Activated CD4-positive, alpha-beta T cell treated with anti-CD3 and anti-CD28 coated beads, Interleukin-2, Interleukin-6, amounts not matched to agents 100 ng/mL and 50 ng/mL, durations not matched to agents 16 hours and 8 hours (primary cell): Measurements from ENCODE around the gene PYGO2.

Experiments
- DNase-seq: peaks from one replicate; pipeline ENCODE4 v3.0.0-alpha.2; 2020

Gene PYGO2, protein sequence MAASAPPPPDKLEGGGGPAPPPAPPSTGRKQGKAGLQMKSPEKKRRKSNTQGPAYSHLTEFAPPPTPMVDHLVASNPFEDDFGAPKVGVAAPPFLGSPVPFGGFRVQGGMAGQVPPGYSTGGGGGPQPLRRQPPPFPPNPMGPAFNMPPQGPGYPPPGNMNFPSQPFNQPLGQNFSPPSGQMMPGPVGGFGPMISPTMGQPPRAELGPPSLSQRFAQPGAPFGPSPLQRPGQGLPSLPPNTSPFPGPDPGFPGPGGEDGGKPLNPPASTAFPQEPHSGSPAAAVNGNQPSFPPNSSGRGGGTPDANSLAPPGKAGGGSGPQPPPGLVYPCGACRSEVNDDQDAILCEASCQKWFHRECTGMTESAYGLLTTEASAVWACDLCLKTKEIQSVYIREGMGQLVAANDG

DNA sequence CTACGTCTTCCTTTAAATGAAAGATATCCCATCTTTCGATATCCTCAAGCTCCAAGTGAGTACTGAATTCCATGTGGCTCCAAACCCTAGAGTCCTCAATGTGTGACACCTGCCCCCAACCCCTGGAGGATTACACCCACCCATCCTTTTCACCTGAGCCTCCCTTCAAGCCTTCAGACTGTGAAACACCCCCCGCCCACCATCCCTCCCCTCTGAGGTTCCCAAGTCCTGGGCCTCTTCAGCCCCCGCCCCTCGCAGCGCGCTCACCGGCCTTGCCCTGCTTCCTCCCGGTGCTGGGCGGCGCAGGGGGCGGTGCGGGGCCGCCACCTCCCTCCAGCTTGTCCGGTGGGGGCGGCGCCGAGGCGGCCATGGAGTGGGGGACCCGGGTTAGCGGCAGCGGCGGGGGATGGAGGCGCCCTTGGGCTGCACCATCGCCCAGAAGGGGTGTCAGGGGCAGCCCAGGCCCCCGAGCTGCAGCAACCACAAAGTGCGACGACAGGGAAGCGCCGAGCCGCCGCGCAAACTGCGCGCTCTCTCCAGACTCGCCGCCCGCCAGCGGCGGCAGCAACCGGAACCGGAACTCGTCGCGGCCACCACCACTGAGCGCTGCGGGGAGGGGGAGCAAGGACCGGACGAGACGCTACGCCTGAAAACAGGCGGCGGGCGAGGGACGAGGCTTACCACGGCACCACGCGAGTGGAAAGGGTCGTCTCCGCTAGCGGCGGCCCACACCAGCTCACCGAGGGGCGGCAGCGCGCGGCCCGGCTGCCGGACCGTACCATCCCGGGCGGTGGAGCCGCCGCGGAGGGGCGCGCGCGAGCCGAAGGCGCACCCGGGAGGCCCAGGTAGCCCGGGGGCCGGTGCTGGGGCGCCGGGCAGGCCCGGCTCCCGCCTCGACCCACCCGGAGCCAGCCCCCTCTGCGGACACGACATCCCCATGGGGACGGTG, at the start of gene PYGO2:
Gene PYGO2 (minus strand): TSS at position 576 of the 949 bp plus-strand sequence. CDS start 206 bp downstream, at position 370.
- DNase-seq, result peak; percentile 88

- no peak for DNase-seq
These were observed 49.4 kb upstream of the PYGO2 start for GRCh38 chr1:155011004-155011416.

GRCh38 chr1:155010211-155010918, 48.8 kb upstream of the PYGO2 start:
- peak; percentile 74 for DNase-seq

GRCh38 chr1:155009742-155010141, 48.2 kb upstream of the PYGO2 start:
- no peak for DNase-seq

DNA sequence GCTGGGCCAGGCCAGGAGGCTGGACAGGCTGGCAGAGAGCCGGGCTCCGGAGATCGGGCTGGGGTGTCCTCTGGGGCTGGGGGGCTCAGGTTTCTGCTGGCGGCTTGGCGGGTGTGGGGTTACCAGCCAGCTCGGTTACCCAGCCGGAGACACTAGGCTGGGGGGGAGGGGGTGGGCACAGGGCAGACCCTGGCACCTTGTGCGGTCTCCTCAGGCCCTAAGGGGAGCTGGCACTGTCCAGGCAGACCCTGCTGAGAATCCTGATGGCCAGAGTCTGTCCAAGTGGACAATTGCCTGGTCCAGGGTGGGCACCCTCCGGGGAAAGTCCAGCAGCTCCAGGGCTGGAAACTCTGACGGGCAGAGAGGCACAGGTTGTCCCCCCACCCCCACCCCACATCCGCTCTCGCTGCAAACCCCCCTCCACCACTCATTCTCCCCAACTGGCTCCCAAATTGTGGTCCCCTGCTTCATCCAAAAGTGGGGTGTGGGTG, 47.7 kb upstream of the PYGO2 start:
- DNase-seq, result peak; percentile 54

GRCh38 chr1:155008015-155008941, 46.7 kb upstream of the PYGO2 start:
- peak; percentile 88 for DNase-seq

DNA sequence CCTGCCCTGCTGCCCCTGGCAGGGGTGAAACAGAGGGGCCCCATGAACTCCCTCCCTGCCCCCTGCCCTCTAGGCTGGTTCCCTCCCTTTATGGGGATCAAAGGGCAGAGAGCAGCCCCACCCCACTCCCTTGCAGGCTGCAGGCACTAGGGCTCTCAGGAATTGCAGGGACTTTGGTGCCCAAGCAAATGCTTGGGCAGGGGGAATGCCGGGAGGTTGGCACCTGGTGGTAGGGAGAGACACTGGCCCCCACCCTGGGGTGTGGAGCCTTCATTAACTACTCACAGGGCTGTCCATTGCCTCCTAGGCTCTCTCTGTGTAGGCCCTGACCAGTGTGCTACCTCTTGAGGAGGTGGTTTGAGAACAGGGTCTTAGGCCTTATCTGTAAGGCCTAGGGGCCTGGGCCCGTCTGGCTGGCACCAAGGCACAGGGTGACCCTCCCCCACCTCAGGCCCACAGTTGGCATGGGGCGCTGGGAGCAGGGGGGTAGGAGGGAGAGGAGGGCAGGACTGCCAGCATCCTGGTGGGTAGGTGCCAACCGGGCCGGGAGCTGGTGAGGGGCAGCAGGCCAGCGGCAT, 45.8 kb upstream of the PYGO2 start:
- no peak for DNase-seq

GRCh38 chr1:155006601-155007101, 45.1 kb upstream of the PYGO2 start:
- DNase-seq, result peak; percentile 77

DNA sequence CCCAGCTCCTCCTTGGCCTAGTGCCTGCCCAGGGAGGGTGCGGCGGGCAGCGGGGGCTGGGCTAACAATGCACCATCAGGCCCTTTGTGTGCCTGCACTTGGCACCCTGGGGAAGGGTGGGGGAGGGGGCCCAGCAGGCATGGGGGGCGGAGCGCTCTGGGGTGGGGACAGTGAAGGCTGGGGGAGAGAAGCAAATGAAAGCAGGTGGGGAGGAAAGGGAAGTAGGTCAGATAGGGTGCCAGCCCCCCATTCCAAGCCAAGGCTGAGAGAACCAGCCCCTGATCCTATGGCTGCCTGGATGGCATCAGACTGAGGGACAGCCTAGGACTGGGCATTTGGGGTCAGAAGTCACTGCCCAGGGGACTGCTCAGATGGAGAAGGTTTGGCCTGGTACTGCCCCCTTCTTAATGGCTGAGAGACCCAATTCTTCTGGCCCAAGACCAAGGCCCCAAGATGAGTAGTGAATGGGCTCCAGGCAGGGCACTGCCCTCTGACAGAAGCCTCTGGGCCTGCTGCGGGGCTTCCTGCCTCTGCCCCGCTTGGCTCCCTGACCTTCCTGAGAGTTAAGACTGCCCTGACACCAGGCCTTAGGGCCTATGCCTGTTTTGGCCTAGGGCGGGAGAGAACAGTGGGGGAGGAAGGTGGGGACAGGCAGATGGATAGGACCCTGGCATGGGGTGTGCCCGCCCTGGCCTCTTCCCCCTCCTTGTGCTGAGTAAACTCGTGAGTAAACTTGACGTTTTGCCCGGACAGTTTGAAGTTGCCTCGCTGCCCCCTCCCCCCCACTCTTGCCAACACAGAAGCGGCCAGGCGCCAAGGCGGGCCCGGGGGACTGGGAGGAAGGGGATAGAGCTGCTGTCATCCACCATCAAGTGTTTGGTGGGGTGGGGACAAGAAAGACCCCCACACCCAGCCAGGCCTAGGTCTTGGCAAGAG, 43.8 kb upstream of the PYGO2 start:
- peak; percentile 58 for DNase-seq

GRCh38 chr1:155004352-155005075, 42.9 kb upstream of the PYGO2 start:
- DNase-seq, result no peak

GRCh38 chr1:155003766-155004351, 42.3 kb upstream of the PYGO2 start:
- peak; percentile 45 for DNase-seq

DNA sequence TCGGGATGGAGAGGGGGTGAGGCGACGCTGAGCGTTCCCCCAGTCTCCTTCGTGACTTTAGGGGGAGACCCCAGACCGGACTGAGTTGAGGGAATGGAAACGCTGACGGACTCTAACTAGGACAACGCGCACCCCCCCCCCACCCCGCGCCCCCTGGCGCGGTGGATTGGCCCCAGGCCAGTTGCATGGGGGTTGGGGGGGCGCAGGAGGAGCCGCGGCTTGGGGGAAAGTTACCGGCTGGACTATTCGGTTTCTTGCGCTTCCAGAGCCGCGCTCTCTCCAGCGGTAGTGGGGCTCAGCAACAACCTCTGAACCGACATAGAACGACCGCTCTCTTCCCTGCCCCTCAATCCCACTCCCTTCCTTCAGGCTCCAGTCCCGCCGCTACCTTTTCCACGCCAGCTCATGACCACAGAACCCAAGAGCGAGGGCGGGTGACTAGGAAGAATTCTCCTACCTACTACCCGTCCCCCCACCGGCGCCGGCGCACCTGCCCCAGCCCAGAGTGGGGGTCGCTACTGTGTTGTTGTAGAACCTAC, 41.7 kb upstream of the PYGO2 start:
- DNase-seq, result peak; percentile 25

GRCh38 chr1:155002464-155003226, 41.1 kb upstream of the PYGO2 start, which contains the start of gene ZBTB7B:
Gene ZBTB7B (plus strand): TSS chr1:155002802. CDS start chr1:155014661, 11,859 bp downstream.
- DNase-seq, result peak; percentile 8

DNA sequence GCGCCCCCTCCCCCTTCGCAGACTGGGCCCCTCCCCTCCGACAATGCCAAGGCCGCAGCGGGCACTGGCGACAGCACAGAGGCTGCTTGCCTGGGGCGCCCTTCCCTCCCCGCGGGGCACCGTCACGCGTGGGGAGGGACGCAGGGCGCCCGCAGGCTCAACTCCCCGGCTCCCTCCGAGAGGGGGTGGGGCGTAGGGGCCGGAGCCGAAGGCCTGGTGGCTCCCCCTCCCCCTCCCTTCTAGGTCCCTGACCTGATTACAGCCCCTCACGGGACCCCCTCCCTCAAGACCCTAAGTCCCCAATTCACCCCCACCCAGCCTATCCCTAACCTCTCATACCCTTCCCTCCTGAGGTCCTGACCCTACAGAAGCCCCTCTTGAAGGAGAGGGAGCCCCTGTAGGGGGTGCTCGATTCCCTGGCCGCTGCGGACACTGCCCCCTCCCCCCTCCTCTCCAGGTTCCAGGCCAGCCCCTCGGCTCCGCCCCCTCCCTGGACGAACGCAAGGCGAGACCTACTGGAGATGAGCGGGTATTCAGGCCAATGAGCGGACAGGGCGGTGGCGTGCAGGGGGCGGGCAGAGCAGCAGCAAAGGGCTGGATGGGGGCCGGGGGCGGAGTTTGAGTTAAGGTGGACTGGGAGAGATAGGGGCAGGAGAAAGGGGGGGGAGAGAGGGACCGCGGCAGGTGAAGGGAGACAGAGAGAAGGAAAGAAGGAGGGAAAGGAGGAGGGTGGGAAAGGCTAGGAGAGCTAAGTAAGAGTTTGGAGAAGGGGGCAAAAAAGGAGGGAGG, 40.3 kb upstream of the PYGO2 start:
- DNase-seq, result peak; percentile 100

- DNase-seq, result no peak
These were observed 39.8 kb upstream of the PYGO2 start for GRCh38 chr1:155001425-155001674.

- DNase-seq, result peak; percentile 90
These were observed 39.3 kb upstream of the PYGO2 start for GRCh38 chr1:155000726-155001424.

DNA sequence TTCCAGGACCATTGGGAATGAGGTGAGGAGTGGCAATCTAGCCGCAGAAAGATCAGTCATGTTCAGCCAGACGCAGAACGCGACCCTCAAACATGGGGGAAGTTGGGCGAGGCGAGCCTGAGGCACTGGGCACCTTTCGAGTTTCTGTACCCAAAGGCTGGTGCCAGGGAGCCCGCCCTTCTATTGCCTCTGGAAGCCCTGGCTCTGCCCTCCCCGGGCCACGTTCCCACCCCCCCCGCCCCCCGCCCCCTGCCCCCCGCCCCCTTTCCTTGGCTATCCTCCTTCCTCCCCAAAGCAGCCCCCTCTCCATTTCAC, 38.8 kb upstream of the PYGO2 start:
- no peak for DNase-seq
